Measurements from ENCODE around the gene KLF4. TPM values are rescaled to one million over a fixed set of nuclear protein-coding genes. Genes with fewer than 3 reads are reported as not detected.

Gene KLF4
- total RNA-seq = 10 to 100 TPM; 12.5 to 22.7 TPM

- Histone ChIP-seq H3K4me3 (peak within 1 kb of the TSS; percentile 24 to 31), H3K9me3 (no peaks in the 10 kb centered on the region), H3K4me1 (peaks cover 53% of the 10 kb centered on the region), H3K27me3 (no peaks in the 10 kb centered on the region), H3K36me3 (replicated peaks in 1 of 2; ENCODE audit: insufficient read depth in 1 of 2, low read depth in 2 of 2) (no peaks in the 10 kb centered on the region), H3K27ac (peak within 1 kb of the TSS; percentile 65 to 75 (median 69))
- TF ChIP-seq POLR2A (IDR thresholded peaks at IDR 0.05) = peak; percentile 83 to 87 (median 85)
- no peak for TF ChIP-seq CTCF (IDR thresholded peaks at IDR 0.05)
- ATAC-seq = peak; percentile 89
- intact Hi-C loops (cut with DNase I) = loop anchor here (10.0 kb wide), 1 partner anchor 785 kb away; no protein-coding TSS in a partner anchor
- DNase-seq = peak; percentile 91 to 93 (median 92)
- 0% methylated on average over 34 to 86 of the region's 101 CpGs for WGBS, 2 donors
Measured at GRCh38 chr9:107489687-107490605, at the start of gene KLF4. Gene KLF4 (minus strand): TSS chr9:107489769. CDS start chr9:107489172, 597 bp downstream.

- WGBS, 2 donors = 51 to 58% methylated on average over 3 of the region's 3 CpGs
- DNase-seq (no peak), ATAC-seq (no peak)
- Histone ChIP-seq H3K9me3 (no peaks in the 10 kb centered on the region), H3K36me3 (replicated peaks in 1 of 2; ENCODE audit: insufficient read depth in 1 of 2, low read depth in 2 of 2) (no peaks in the 10 kb centered on the region), H3K27ac (no peak overlapping the region), H3K4me3 (no peak overlapping the region), H3K27me3 (peaks cover 0 to 6% of the 10 kb centered on the region in 2 donors), H3K4me1 (no peaks in the 10 kb centered on the region)
- TF ChIP-seq POLR2A (IDR thresholded peaks at IDR 0.05) = no peak
- no peak for TF ChIP-seq CTCF (IDR thresholded peaks at IDR 0.05)
- intact Hi-C loops (cut with DNase I) = no loop called here
Measured at GRCh38 chr9:107536462-107536861, 46.9 kb upstream of the KLF4 start.

- H3K27ac ChIP-seq = no peak overlapping the region
- intact Hi-C loops (cut with DNase I) = no loop called here
- WGBS, 2 donors = 89 to 97% methylated on average over 13 to 14 of the region's 14 CpGs
- DNase-seq (no peak), ATAC-seq (no peak)
- no peaks in the 10 kb centered on the region for H3K4me1 ChIP-seq
- no peaks in the 10 kb centered on the region for H3K36me3 ChIP-seq (replicated peaks in 1 of 2; ENCODE audit: insufficient read depth in 1 of 2, low read depth in 2 of 2)
- H3K27me3 ChIP-seq = peaks cover 0 to 6% of the 10 kb centered on the region in 2 donors
- no peaks in the 10 kb centered on the region for H3K9me3 ChIP-seq
- no peak overlapping the region for H3K4me3 ChIP-seq
- TF ChIP-seq POLR2A (IDR thresholded peaks at IDR 0.05) = no peak
- no peak for TF ChIP-seq CTCF (IDR thresholded peaks at IDR 0.05)
Measured at GRCh38 chr9:107534510-107535078, 45.0 kb upstream of the KLF4 start.

GRCh38 chr9:107530679-107531078 lies 41.1 kb upstream of the KLF4 start:
- Histone ChIP-seq H3K27me3 (no peaks in the 10 kb centered on the region), H3K4me1 (no peaks in the 10 kb centered on the region), H3K4me3 (no peak overlapping the region), H3K9me3 (no peaks in the 10 kb centered on the region), H3K36me3 (replicated peaks in 1 of 2; ENCODE audit: insufficient read depth in 1 of 2, low read depth in 2 of 2) (no peaks in the 10 kb centered on the region), H3K27ac (no peak overlapping the region)
- TF ChIP-seq CTCF (IDR thresholded peaks at IDR 0.05) = no peak
- TF ChIP-seq POLR2A (IDR thresholded peaks at IDR 0.05) = no peak
- ATAC-seq = no peak
- WGBS, 2 donors = 68 to 77% methylated on average over 1 of the region's 1 CpG
- no peak for DNase-seq
- intact Hi-C loops (cut with DNase I) = no loop called here

All from body of pancreas (tissue), 4 donors.